PFSK-1 (cell line): Measurements from ENCODE around the gene GNAS.

ENCODE experiments used
- FOXP2 ChIP-seq: optimal IDR thresholded peaks from 2 replicates; pipeline ENCODE3; 2011; ENCODE audit warnings: borderline replicate concordance, control low read depth, inconsistent platforms; ENCODE audit not compliant: insufficient read depth; ENCODE audit errors: extremely low read length, extremely low read depth
- POLR2AphosphoS5 ChIP-seq: IDR thresholded peaks from 2 replicates; pipeline ENCODE4 v1.6.1; 2012; ENCODE audit warnings: low read depth, mild to moderate bottlenecking, control low read depth, low read length, moderate library complexity
- REST ChIP-seq, 2 experiments: IDR thresholded peaks; 2 replicates each; pipeline versions ENCODE4 v1.6.1 to v1.8.0; 2011 to 2012; ENCODE audit warnings: low read depth in 2 of 2, low read length in 2 of 2, control low read depth in 1 of 2, inconsistent platforms in 1 of 2, mild to moderate bottlenecking in 1 of 2, moderate library complexity in 1 of 2; ENCODE audit not compliant: insufficient read depth in 1 of 2
- SIN3A ChIP-seq: IDR thresholded peaks from 2 replicates; pipeline ENCODE4 v1.6.1; 2012; ENCODE audit warnings: mild to moderate bottlenecking, low read length, moderate library complexity, borderline replicate concordance; ENCODE audit not compliant: insufficient read depth
- TAF1 ChIP-seq: IDR thresholded peaks from 2 replicates; pipeline ENCODE4 v1.6.1; 2012; ENCODE audit warnings: low read length, control low read depth, borderline replicate concordance; ENCODE audit not compliant: insufficient read depth

The GNAS gene

GRCh38 chr20:58908221-58908620 is 55.7 kb downstream of the GNAS start:
- TF ChIP-seq POLR2AphosphoS5 (no peak), TAF1 (no peak), REST (IDR thresholded peaks at IDR 0.05; ENCODE audit: insufficient read depth in 1 of 2, low read depth in 2 of 2, low read length in 2 of 2) (no peak), SIN3A (no peak), FOXP2 (no peak)

- TF ChIP-seq POLR2AphosphoS5: no peak
- TF ChIP-seq SIN3A: no peak
- TF ChIP-seq REST (IDR thresholded peaks at IDR 0.05; ENCODE audit: insufficient read depth in 1 of 2, low read depth in 2 of 2, low read length in 2 of 2): no peak
- no peak for TF ChIP-seq FOXP2
- no peak for TF ChIP-seq TAF1
These were observed 56.4 kb downstream of the GNAS start for GRCh38 chr20:58908941-58909340.

- no peak for TF ChIP-seq TAF1
- no peak for TF ChIP-seq SIN3A
- TF ChIP-seq POLR2AphosphoS5: no peak
- TF ChIP-seq FOXP2: no peak
- no peak for TF ChIP-seq REST (IDR thresholded peaks at IDR 0.05; ENCODE audit: insufficient read depth in 1 of 2, low read depth in 2 of 2, low read length in 2 of 2)
These were observed 57.1 kb downstream of the GNAS start for GRCh38 chr20:58909585-58909984.

- TF ChIP-seq FOXP2 (no peak), TAF1 (no peak), REST (IDR thresholded peaks at IDR 0.05; ENCODE audit: insufficient read depth in 1 of 2, low read depth in 2 of 2, low read length in 2 of 2) (no peak), POLR2AphosphoS5 (no peak), SIN3A (no peak)
These were observed 58.0 kb downstream of the GNAS start for GRCh38 chr20:58910473-58910872.

- TF ChIP-seq SIN3A (no peak), FOXP2 (no peak), TAF1 (no peak), REST (IDR thresholded peaks at IDR 0.05; ENCODE audit: insufficient read depth in 1 of 2, low read depth in 2 of 2, low read length in 2 of 2) (no peak), POLR2AphosphoS5 (no peak)
These were observed 58.8 kb downstream of the GNAS start for GRCh38 chr20:58911309-58911708.
